Neural cell (in vitro differentiated cells): ENCODE results near the gene SFT2D1. TPM values are rescaled to one million over a fixed set of nuclear protein-coding genes. Genes with fewer than 3 reads are reported as not detected.

ENCODE experiments used
- H2AFZ ChIP-seq: fragments of 200-600, 300-800 bp; sonication (generic), shearing (Covaris generic); 2 replicates; pipeline ENCODE4 v1.6.0; 2014; ENCODE audit warnings: low read depth, mild to moderate bottlenecking, antibody characterized with exemption, low read length, moderate library complexity
- H3F3A ChIP-seq: fragments of 200-600 bp; shearing (Covaris generic); 2 replicates; pipeline ENCODE4 v1.6.1; 2016; ENCODE audit warnings: mild to moderate bottlenecking, moderate library complexity, mixed read lengths, antibody characterized with exemption, low read length; ENCODE audit not compliant: insufficient read depth, poor library complexity, severe bottlenecking
- H3K27ac ChIP-seq: fragments of 200-600, 300-800 bp; sonication (generic), shearing (Covaris generic); 2 replicates; pipeline ENCODE4 v1.5.1; 2014; ENCODE audit warnings: mild to moderate bottlenecking, low read length, moderate library complexity
- H3K27me3 ChIP-seq: fragments of 300-800, 200-600 bp; sonication (generic), shearing (Covaris generic); 2 replicates; pipeline ENCODE4 v1.6.0; 2014; ENCODE audit warnings: mild to moderate bottlenecking, low read depth, low read length, moderate library complexity; ENCODE audit not compliant: insufficient read depth
- H3K36me3 ChIP-seq: fragments of 300-800, 200-600 bp; sonication (generic), shearing (Covaris generic); 2 replicates; pipeline ENCODE4 v1.5.1; 2014; ENCODE audit warnings: mild to moderate bottlenecking, antibody characterized with exemption, low read length, moderate library complexity; ENCODE audit not compliant: insufficient read depth
- H3K4me2 ChIP-seq: fragments of 300-800, 200-600 bp; sonication (generic), shearing (Covaris generic); 2 replicates; pipeline ENCODE4 v1.6.0; 2014; ENCODE audit warnings: mild to moderate bottlenecking, low read length
- H3K4me3 ChIP-seq: fragments of 300-800, 200-600 bp; sonication (generic), shearing (Covaris generic); 2 replicates; pipeline ENCODE4 v1.5.1; 2014; ENCODE audit warnings: mild to moderate bottlenecking, low read length, moderate library complexity
- H3K79me2 ChIP-seq: fragments of 200-600 bp; shearing (Covaris generic); replicated peaks from 2 replicates; pipeline ENCODE4 v1.6.0; 2014; ENCODE audit warnings: mild to moderate bottlenecking, low read length, moderate library complexity; ENCODE audit not compliant: insufficient read depth
- H3K9ac ChIP-seq: fragments of 300-800, 200-600 bp; sonication (generic), shearing (Covaris generic); 2 replicates; pipeline ENCODE4 v1.6.1; 2016; ENCODE audit warnings: mild to moderate bottlenecking, low read length, mixed read lengths
- H3K9me2 ChIP-seq: fragments of 200-600 bp; shearing (Covaris generic); 2 replicates; pipeline ENCODE4 v1.6.1; 2016; ENCODE audit warnings: mild to moderate bottlenecking, low read length, mixed read lengths; ENCODE audit not compliant: insufficient read depth
- H3K9me3 ChIP-seq: fragments of 200-600, 300-800 bp; sonication (generic), shearing (Covaris generic); 2 replicates; pipeline ENCODE4 v1.6.1; 2016; ENCODE audit warnings: mild to moderate bottlenecking, mixed run types, low read length, moderate library complexity, mixed read lengths
- H4K20me1 ChIP-seq: fragments of 200-600 bp; shearing (Covaris generic); 2 replicates; pipeline ENCODE4 v1.6.1; 2016; ENCODE audit warnings: mild to moderate bottlenecking, mixed run types; ENCODE audit not compliant: insufficient read depth
- EP300 ChIP-seq: fragments of 450-650 bp; conservative IDR thresholded peaks from 2 replicates; pipeline ENCODE4 v1.6.1; 2014; ENCODE audit warnings: antibody characterized with exemption, mild to moderate bottlenecking, moderate library complexity; ENCODE audit not compliant: poor library complexity, severe bottlenecking
- EZH2 ChIP-seq: fragments of 200-600, 300-800 bp; shearing (Covaris generic), sonication (generic); IDR thresholded peaks from 2 replicates; pipeline ENCODE4 v1.6.1; 2014; ENCODE audit warnings: antibody characterized with exemption, low read length, borderline replicate concordance, mild to moderate bottlenecking; ENCODE audit not compliant: insufficient read depth, poor library complexity, severe bottlenecking
- MXI1 ChIP-seq: fragments of 450-650 bp; conservative IDR thresholded peaks from 2 replicates; pipeline ENCODE4 v1.6.1; 2014; ENCODE audit warnings: antibody characterized with exemption, mild to moderate bottlenecking; ENCODE audit not compliant: poor library complexity, severe bottlenecking
- POLR2AphosphoS5 ChIP-seq: IDR thresholded peaks from 2 replicates; pipeline ENCODE4 v1.6.1; 2012
- RAD21 ChIP-seq: fragments of 450-650 bp; conservative IDR thresholded peaks from 2 replicates; pipeline ENCODE4 v1.6.1; 2014; ENCODE audit warnings: antibody characterized with exemption, mild to moderate bottlenecking, moderate library complexity
- SMC3 ChIP-seq: fragments of 450-650 bp; conservative IDR thresholded peaks from 2 replicates; pipeline ENCODE4 v1.6.1; 2014; ENCODE audit warnings: antibody characterized with exemption, mild to moderate bottlenecking, moderate library complexity; ENCODE audit not compliant: poor library complexity
- TAF1 ChIP-seq: IDR thresholded peaks from 2 replicates; pipeline ENCODE4 v1.6.1; 2012; ENCODE audit warnings: low read depth
- polyA plus RNA-seq: library from polyadenylated mRNA; depleted of rRNA; stranded (reverse); fragments of >200 nt; gene quantifications from 2 replicates; pipeline ENCODE4 v1.2.3, GENCODE V29; 2014
- TF ChIP-seq, protein P1 (sequence below): fragments of 450-650 bp; IDR thresholded peaks from 2 replicates; pipeline ENCODE4 v1.5.1; 2014; ENCODE audit warnings: antibody characterized with exemption, mild to moderate bottlenecking, moderate library complexity; ENCODE audit not compliant: poor library complexity, severe bottlenecking
- TF ChIP-seq, protein P2 (sequence below): IDR thresholded peaks from 2 replicates; pipeline ENCODE4 v1.6.1; 2012; ENCODE audit warnings: borderline replicate concordance

SFT2D1 gene
- polyA plus RNA-seq, 1 donor from 2014 or later: 81.7 TPM

DNA sequence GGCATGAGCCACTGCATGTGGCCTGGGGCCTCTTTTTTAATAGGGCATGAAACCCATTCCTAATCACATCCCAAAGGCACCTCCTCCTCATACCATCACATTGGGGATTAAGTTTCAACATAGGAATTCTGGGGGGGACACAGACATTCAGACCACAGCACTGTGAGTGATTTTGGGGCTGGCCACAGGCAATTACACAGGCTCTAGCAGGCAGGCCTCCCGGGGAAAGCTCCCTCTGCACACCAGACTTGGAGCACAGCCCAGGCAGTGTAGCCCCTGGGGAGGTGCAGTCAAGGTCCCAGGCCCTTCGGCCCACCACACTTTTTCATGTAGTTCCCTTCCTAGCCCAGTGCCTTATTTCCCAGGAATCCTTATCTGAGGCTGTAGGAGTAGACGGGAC lies 5.5 kb downstream of the SFT2D1 start:
- TF ChIP-seq SMC3 (no peak), POLR2AphosphoS5 (no peak), TAF1 (no peak), RAD21 (no peak), EP300 (no peak), MXI1 (no peak), EZH2 (no peak)
- TF ChIP-seq, protein P1, sequence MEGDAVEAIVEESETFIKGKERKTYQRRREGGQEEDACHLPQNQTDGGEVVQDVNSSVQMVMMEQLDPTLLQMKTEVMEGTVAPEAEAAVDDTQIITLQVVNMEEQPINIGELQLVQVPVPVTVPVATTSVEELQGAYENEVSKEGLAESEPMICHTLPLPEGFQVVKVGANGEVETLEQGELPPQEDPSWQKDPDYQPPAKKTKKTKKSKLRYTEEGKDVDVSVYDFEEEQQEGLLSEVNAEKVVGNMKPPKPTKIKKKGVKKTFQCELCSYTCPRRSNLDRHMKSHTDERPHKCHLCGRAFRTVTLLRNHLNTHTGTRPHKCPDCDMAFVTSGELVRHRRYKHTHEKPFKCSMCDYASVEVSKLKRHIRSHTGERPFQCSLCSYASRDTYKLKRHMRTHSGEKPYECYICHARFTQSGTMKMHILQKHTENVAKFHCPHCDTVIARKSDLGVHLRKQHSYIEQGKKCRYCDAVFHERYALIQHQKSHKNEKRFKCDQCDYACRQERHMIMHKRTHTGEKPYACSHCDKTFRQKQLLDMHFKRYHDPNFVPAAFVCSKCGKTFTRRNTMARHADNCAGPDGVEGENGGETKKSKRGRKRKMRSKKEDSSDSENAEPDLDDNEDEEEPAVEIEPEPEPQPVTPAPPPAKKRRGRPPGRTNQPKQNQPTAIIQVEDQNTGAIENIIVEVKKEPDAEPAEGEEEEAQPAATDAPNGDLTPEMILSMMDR: no peak
- TF ChIP-seq, protein P2, sequence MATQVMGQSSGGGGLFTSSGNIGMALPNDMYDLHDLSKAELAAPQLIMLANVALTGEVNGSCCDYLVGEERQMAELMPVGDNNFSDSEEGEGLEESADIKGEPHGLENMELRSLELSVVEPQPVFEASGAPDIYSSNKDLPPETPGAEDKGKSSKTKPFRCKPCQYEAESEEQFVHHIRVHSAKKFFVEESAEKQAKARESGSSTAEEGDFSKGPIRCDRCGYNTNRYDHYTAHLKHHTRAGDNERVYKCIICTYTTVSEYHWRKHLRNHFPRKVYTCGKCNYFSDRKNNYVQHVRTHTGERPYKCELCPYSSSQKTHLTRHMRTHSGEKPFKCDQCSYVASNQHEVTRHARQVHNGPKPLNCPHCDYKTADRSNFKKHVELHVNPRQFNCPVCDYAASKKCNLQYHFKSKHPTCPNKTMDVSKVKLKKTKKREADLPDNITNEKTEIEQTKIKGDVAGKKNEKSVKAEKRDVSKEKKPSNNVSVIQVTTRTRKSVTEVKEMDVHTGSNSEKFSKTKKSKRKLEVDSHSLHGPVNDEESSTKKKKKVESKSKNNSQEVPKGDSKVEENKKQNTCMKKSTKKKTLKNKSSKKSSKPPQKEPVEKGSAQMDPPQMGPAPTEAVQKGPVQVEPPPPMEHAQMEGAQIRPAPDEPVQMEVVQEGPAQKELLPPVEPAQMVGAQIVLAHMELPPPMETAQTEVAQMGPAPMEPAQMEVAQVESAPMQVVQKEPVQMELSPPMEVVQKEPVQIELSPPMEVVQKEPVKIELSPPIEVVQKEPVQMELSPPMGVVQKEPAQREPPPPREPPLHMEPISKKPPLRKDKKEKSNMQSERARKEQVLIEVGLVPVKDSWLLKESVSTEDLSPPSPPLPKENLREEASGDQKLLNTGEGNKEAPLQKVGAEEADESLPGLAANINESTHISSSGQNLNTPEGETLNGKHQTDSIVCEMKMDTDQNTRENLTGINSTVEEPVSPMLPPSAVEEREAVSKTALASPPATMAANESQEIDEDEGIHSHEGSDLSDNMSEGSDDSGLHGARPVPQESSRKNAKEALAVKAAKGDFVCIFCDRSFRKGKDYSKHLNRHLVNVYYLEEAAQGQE: no peak
- no peak overlapping the region for H3K4me2 ChIP-seq
- H3F3A ChIP-seq: no peaks in the 10 kb centered on the region
- no peak overlapping the region for H3K9ac ChIP-seq
- peaks cover 38% of the 10 kb centered on the region for H3K79me2 ChIP-seq
- no peaks in the 10 kb centered on the region for H3K9me3 ChIP-seq
- no peak overlapping the region for H3K4me3 ChIP-seq
- H3K27ac ChIP-seq: no peak overlapping the region
- H3K9me2 ChIP-seq: no peaks in the 10 kb centered on the region
- no peaks in the 10 kb centered on the region for H4K20me1 ChIP-seq
- no peak overlapping the region for H2AFZ ChIP-seq
- no peaks in the 10 kb centered on the region for H3K27me3 ChIP-seq
- H3K36me3 ChIP-seq: no peaks in the 10 kb centered on the region

DNA sequence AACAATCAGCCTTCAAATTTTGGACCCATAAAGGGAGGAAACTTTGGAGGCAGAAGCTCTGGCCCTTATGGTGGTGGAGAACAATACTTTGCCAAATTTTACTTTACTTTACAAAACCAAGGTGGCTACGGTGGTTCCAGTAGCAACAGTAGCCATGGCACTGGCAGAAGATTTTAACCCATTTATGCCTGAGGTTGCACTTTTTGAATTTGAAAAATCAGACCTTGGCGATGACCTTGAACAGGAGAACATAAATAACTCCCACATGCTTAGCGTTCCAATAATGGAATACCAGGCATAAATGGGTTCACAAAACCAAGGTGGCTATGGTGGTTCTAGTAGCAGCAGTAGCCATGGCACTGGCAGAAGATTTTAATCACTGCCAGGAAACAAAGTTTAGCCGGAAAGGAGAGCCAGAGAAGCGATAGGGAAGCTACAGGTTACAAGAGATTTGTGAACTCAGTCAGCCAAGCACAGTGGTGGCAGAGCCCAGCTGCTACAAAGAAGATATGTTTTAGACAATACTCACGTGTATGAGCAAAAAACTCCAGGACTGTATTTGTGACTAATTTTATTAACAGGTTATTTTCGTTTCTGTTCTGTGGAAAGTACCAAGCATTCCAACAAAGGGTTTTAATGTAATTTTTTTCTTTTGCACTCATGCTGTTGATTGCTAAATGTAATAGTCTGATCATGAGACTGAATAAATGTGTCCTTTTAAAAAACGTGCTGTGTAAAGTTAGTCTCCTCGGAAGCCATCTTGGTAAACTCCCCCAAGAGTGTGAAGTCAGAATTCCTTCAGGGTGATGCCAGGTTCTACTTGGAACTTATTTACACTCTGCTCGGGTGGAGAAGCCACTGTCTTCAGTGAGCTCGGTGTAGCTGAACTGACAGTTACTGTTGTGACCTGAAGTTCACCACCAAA lies 6.7 kb downstream of the SFT2D1 start:
- no peak for TF ChIP-seq EZH2
- TF ChIP-seq, protein P2: no peak
- TF ChIP-seq MXI1: no peak
- TF ChIP-seq RAD21: no peak
- TF ChIP-seq, protein P1: no peak
- TF ChIP-seq EP300: no peak
- TF ChIP-seq SMC3: no peak
- TF ChIP-seq POLR2AphosphoS5: no peak
- TF ChIP-seq TAF1: no peak
- Histone ChIP-seq H3F3A (no peaks in the 10 kb centered on the region), H3K4me3 (no peak overlapping the region), H3K9me2 (no peaks in the 10 kb centered on the region), H3K27me3 (no peaks in the 10 kb centered on the region), H4K20me1 (no peaks in the 10 kb centered on the region), H3K9me3 (no peaks in the 10 kb centered on the region), H3K9ac (no peak overlapping the region), H3K27ac (no peak overlapping the region), H3K79me2 (peaks cover 32% of the 10 kb centered on the region), H2AFZ (no peak overlapping the region), H3K36me3 (no peaks in the 10 kb centered on the region), H3K4me2 (no peak overlapping the region)
